HG03025 (cell line): ENCODE results near the gene SPRED2.

Experiments
- ATAC-seq: cut with Tn5 transposase; IDR thresholded peaks from one replicate; pipeline ENCODE4 v1.9.1; 2021; ENCODE audit warnings: mild to moderate bottlenecking, moderate library complexity; ENCODE audit not compliant: unreplicated experiment, low FRiP score

SPRED2 gene

DNA sequence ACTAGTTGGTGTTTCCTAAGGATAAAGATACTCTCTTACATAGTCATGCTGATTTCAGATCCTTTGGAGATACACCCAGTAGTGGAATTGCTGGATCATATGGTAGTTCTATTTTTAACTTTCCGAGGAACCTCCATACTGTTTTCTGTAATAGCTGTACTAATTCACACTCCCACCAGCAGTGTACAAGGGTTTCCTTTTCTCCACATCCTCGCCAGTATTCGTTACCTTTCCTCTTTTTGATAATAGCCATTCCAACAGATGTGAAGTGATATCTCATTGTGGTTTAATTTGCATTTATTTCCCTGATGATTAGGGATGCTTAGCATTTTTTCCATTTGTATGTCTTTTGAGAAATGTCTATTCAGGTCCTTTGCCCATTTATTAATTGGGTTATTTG, 170.7 kb downstream of the SPRED2 start:
- ATAC-seq: no peak
